H1 (cell line): Measurements from ENCODE around the gene CD14. TPM values are rescaled to one million over a fixed set of nuclear protein-coding genes. Genes with fewer than 3 reads are reported as not detected.

ENCODE experiments used
- CTCF ChIA-PET: fragments of 300-600 bp; sonication (Branson Sonifier 250); formaldehyde crosslinking; loops from one replicate; lab custom pipeline; 2021; ENCODE audit not compliant: partially characterized antibody; lab: Charles Lee
- POLR2A ChIA-PET: fragments of 300-600 bp; sonication (Branson Sonifier 250); formaldehyde crosslinking; loops from one replicate; lab custom pipeline; 2021; ENCODE audit warnings: inconsistent platforms; ENCODE audit not compliant: partially characterized antibody; lab: Charles Lee
- DNase-seq, 2 experiments: peaks; one replicate each; pipeline versions ENCODE4 v3.0.0 to v3.0.0-alpha.2; 2010 to 2022; ENCODE audit warnings: low spot score in 2 of 2, low read depth in 1 of 2, mixed read lengths in 1 of 2
- FAIRE-seq: peaks from 2 replicates; lab custom pipeline; 2011; peaks lifted over from hg19 to GRCh38; lab: Jason Lieb, UNC
- H2AFZ ChIP-seq: 2 replicates; pipeline ENCODE4 v1.8.1; 2012; ENCODE audit warnings: low read length, inconsistent platforms
- H2AK5ac ChIP-seq: 2 replicates; pipeline ENCODE4 v1.6.1; 2013; ENCODE audit warnings: low read depth, low read length
- H2BK120ac ChIP-seq: replicated peaks from 2 replicates; pipeline ENCODE3; 2013; ENCODE audit warnings: low read depth, low read length, inconsistent platforms
- H2BK12ac ChIP-seq: 2 replicates; pipeline ENCODE4 v1.6.1; 2013; ENCODE audit warnings: low read depth, low read length
- H2BK15ac ChIP-seq: 2 replicates; pipeline ENCODE4 v1.6.1; 2013; ENCODE audit warnings: low read length
- H2BK20ac ChIP-seq: 2 replicates; pipeline ENCODE4 v1.6.1; 2013; ENCODE audit warnings: low read length
- H2BK5ac ChIP-seq: 2 replicates; pipeline ENCODE4 v1.6.1; 2013; ENCODE audit warnings: low read depth, low read length
- H3K14ac ChIP-seq: 2 replicates; pipeline ENCODE4 v1.6.1; 2013; ENCODE audit warnings: inconsistent platforms; ENCODE audit not compliant: insufficient read length
- H3K18ac ChIP-seq: 2 replicates; pipeline ENCODE4 v1.6.1; 2013; ENCODE audit warnings: low read length; ENCODE audit errors: extremely low read depth
- H3K23ac ChIP-seq: 2 replicates; pipeline ENCODE4 v1.6.1; 2013; ENCODE audit warnings: inconsistent platforms; ENCODE audit not compliant: insufficient read length
- H3K23me2 ChIP-seq: 2 replicates; pipeline ENCODE4 v1.6.1; 2013; ENCODE audit warnings: low read depth, low read length
- H3K27ac ChIP-seq: 2 replicates; pipeline ENCODE4 v1.6.1; 2011; ENCODE audit warnings: low read depth, low read length, inconsistent platforms
- H3K27me3 ChIP-seq, 4 experiments: replicated peaks in 1 of 4; 1 replicate in 1 of 4; 2 replicates in 3 of 4; pipeline versions ENCODE4 v1.6.1 to v1.8.1; 2011 to 2013; ENCODE audit warnings: low read length in 3 of 4, mild to moderate bottlenecking in 3 of 4, inconsistent platforms in 2 of 4, mixed read lengths in 2 of 4, moderate library complexity in 1 of 4; ENCODE audit not compliant: control insufficient read depth in 3 of 4, insufficient read depth in 3 of 4; ENCODE audit errors: extremely low read depth in 1 of 4
- H3K36me3 ChIP-seq, 4 experiments: 2 replicates each; pipeline versions ENCODE4 v1.6.1 to v1.8.1; 2011 to 2013; ENCODE audit warnings: mild to moderate bottlenecking in 4 of 4, low read length in 3 of 4, moderate library complexity in 2 of 4, control low read depth in 1 of 4, inconsistent platforms in 1 of 4; ENCODE audit not compliant: insufficient read depth in 4 of 4, control insufficient read depth in 2 of 4
- H3K4ac ChIP-seq: replicated peaks from 2 replicates; pipeline ENCODE3; 2013; ENCODE audit warnings: low read length, low read depth, mixed read lengths, inconsistent platforms; ENCODE audit not compliant: insufficient read length
- H3K4me1 ChIP-seq, 4 experiments: replicated peaks in 1 of 4; 1 replicate in 1 of 4; 2 replicates in 3 of 4; pipeline versions ENCODE4 v1.6.1 to v1.8.1; 2011 to 2013; ENCODE audit warnings: low read length in 3 of 4, inconsistent platforms in 2 of 4, mixed read lengths in 1 of 4; ENCODE audit not compliant: insufficient read depth in 4 of 4, control insufficient read depth in 3 of 4
- H3K4me2 ChIP-seq, 2 experiments: 2 replicates each; pipeline versions ENCODE4 v1.6.1 to v1.8.1; 2011 to 2013; ENCODE audit warnings: low read depth in 2 of 2, low read length in 2 of 2, control low read depth in 1 of 2, inconsistent platforms in 1 of 2, mild to moderate bottlenecking in 1 of 2; ENCODE audit not compliant: insufficient read depth in 1 of 2
- H3K4me3 ChIP-seq, 4 experiments: fragments of 200-600, 300-600 bp in 1 of 4; sonication (generic), shearing (Covaris generic), sonication (Bioruptor Twin) in 1 of 4; 2 replicates each; pipeline versions ENCODE4 v1.5.1 to v1.8.1; 2011 to 2016; ENCODE audit warnings: low read length in 4 of 4, low read depth in 3 of 4, control low read depth in 2 of 4, inconsistent platforms in 2 of 4, mild to moderate bottlenecking in 2 of 4, mixed read lengths in 1 of 4, moderate library complexity in 1 of 4; ENCODE audit not compliant: insufficient read depth in 2 of 4; ENCODE audit errors: extremely low read depth in 1 of 4
- H3K56ac ChIP-seq: replicated peaks from 2 replicates; pipeline ENCODE3; 2013; ENCODE audit warnings: low read depth, mild to moderate bottlenecking, mixed read lengths, low read length, inconsistent platforms; ENCODE audit not compliant: insufficient read length
- H3K79me1 ChIP-seq: 2 replicates; pipeline ENCODE4 v1.6.1; 2013; ENCODE audit warnings: low read depth, low read length, control low read depth
- H3K79me2 ChIP-seq, 2 experiments: 2 replicates each; pipeline versions ENCODE4 v1.6.1 to v1.8.1; 2012 to 2013; ENCODE audit warnings: low read length in 2 of 2, mild to moderate bottlenecking in 2 of 2, inconsistent platforms in 1 of 2; ENCODE audit not compliant: insufficient read depth in 2 of 2, control insufficient read depth in 1 of 2
- H3K9ac ChIP-seq, 4 experiments: replicated peaks in 1 of 4; 1 replicate in 1 of 4; 2 replicates in 3 of 4; pipeline versions ENCODE4 v1.6.1 to v1.8.1; 2011 to 2013; ENCODE audit warnings: low read depth in 3 of 4, low read length in 3 of 4, control low read depth in 2 of 4, mild to moderate bottlenecking in 2 of 4, moderate library complexity in 2 of 4, inconsistent platforms in 1 of 4; ENCODE audit errors: extremely low read depth in 1 of 4
- H3K9me3 ChIP-seq, 2 experiments: 2 replicates each; pipeline versions ENCODE4 v1.6.1 to v1.8.1; 2012 to 2013; ENCODE audit warnings: mild to moderate bottlenecking in 2 of 2, moderate library complexity in 2 of 2, control low read depth in 1 of 2, inconsistent platforms in 1 of 2, low read depth in 1 of 2, low read length in 1 of 2, mixed read lengths in 1 of 2; ENCODE audit not compliant: insufficient read depth in 2 of 2
- H4K20me1 ChIP-seq, 2 experiments: replicated peaks in 1 of 2; 2 replicates each; pipeline versions ENCODE3 to v1.8.1; 2011 to 2013; ENCODE audit warnings: inconsistent platforms in 2 of 2, low read length in 2 of 2, mild to moderate bottlenecking in 1 of 2; ENCODE audit not compliant: insufficient read depth in 2 of 2, control insufficient read depth in 1 of 2
- H4K5ac ChIP-seq: 2 replicates; pipeline ENCODE4 v1.6.1; 2013; ENCODE audit warnings: low read length, low read depth, mixed read lengths, inconsistent platforms; ENCODE audit not compliant: insufficient read length
- H4K8ac ChIP-seq: 2 replicates; pipeline ENCODE4 v1.8.0; 2013; ENCODE audit warnings: mild to moderate bottlenecking, moderate library complexity, low read length, inconsistent platforms; ENCODE audit not compliant: insufficient read depth; ENCODE audit errors: extremely low read depth
- H4K91ac ChIP-seq: replicated peaks from 2 replicates; pipeline ENCODE3; 2013; ENCODE audit warnings: low read length, mixed read lengths, inconsistent platforms; ENCODE audit not compliant: insufficient read length
- POLR2A ChIP-seq, 2 experiments: IDR thresholded peaks; 1 replicate in 1 of 2; 2 replicates in 1 of 2; pipeline ENCODE4 v1.6.1; 2011; ENCODE audit warnings: low read depth in 2 of 2, low read length in 2 of 2, mild to moderate bottlenecking in 2 of 2; ENCODE audit errors: control extremely low read depth in 1 of 2
- WGBS, 2 experiments: shearing (Covaris generic) in 1 of 2; methylation state at CpG; one replicate each; pipeline versions ENCODE4 v1.1.6 to v1.1.7; 2013 to 2015; ENCODE audit warnings: low lambda C conversion rate in 2 of 2, mixed read lengths in 2 of 2, inconsistent platforms in 1 of 2, low coverage in 1 of 2, missing lambda C conversion rate in 1 of 2; ENCODE audit not compliant: insufficient replicate concordance in 2 of 2, insufficient coverage in 1 of 2, insufficient read length in 1 of 2; ENCODE audit errors: extremely low coverage in 1 of 2, missing lambda C conversion rate in 1 of 2; 5-methylcytosine and 5-hydroxymethylcytosine counted together
- microRNA-seq, 2 experiments: library from miRNA; unstranded; fragments of <30 nt; microRNA quantifications; one replicate each; pipeline versions ENCODE4 to v1.2.0, GENCODE V29; 2016 to 2020; ENCODE audit warnings: borderline microRNAs expressed in 2 of 2, borderline number of aligned reads in 2 of 2, borderline replicate concordance in 1 of 2
- polyA plus RNA-seq, 7 experiments: library from polyadenylated mRNA; depleted of rRNA in 3 of 7; stranded (reverse) in 5 of 7; unstranded in 2 of 7; fragments of >200 nt in 5 of 7; fragments of 200-250 nt in 2 of 7; gene quantifications; 1 replicate in 5 of 7; 2 replicates in 1 of 7; 4 replicates in 1 of 7; pipeline versions ENCODE4 v1.2.1 to v1.2.3, GENCODE V29; 2011 to 2013; ENCODE audit warnings: missing spikeins in 2 of 7, mixed read lengths in 2 of 7
- total RNA-seq: library from RNA; stranded (reverse); fragmentation: NEBNext Ultra II Directional; extraction: Animal tissue kit (Norgen Biotek cat#: 25700); gene quantifications from 2 replicates; pipeline ENCODE4 v1.2.1, GENCODE V29; 2021

The CD14 gene
- total and polyA plus RNA-seq, 2 of the 8 experiments (the other 6 are each of a cell fraction or from before 2014, with no cell fraction given) = 0.15 TPM; not detected in 1

- no peak overlapping the region for H3K14ac ChIP-seq
- ChIA-PET POLR2A (no interaction called here), CTCF (no interaction called here)
- H3K79me2 ChIP-seq = no peaks in the 10 kb centered on the region
- no peak for TF ChIP-seq POLR2A (IDR thresholded peaks at IDR 0.05; ENCODE audit: control extremely low read depth in 1 of 2, low read depth in 2 of 2, low read length in 2 of 2)
- 74% methylated on average over 1 of the region's 1 CpG; no CpG with 5 or more reads in 1 of the 2 experiments for WGBS, 2 experiments
- H2AFZ ChIP-seq = no peak overlapping the region
- H3K23me2 ChIP-seq = peaks cover 1% of the 10 kb centered on the region; the same call in 1 of the 2 replicates
- no peak overlapping the region for H3K27ac ChIP-seq
- H3K9me3 ChIP-seq = 0 out of 4 replicates have a peak, but pooled peaks cover 0 to 2% of the 10 kb centered on the region in 2 experiments
- no peak overlapping the region for H3K4me3 ChIP-seq
- no peak overlapping the region for H3K56ac ChIP-seq
- no peaks in the 10 kb centered on the region for H4K20me1 ChIP-seq
- H2BK5ac ChIP-seq = no peak overlapping the region
- no peak overlapping the region for H3K23ac ChIP-seq
- H2BK120ac ChIP-seq = no peak overlapping the region
- H3K4me1 ChIP-seq = no peaks in the 10 kb centered on the region
- H4K5ac ChIP-seq = no peak overlapping the region
- no peaks in the 10 kb centered on the region for H3K27me3 ChIP-seq
- no peak for FAIRE-seq
- no peak overlapping the region for H2AK5ac ChIP-seq
- no peak overlapping the region for H2BK15ac ChIP-seq
- H2BK20ac ChIP-seq = no peak overlapping the region
- no peak overlapping the region for H4K91ac ChIP-seq
- no peak for DNase-seq
- no peak overlapping the region for H3K4me2 ChIP-seq
- H3K79me1 ChIP-seq = no peaks in the 10 kb centered on the region
- no peak overlapping the region for H3K9ac ChIP-seq
- H3K4ac ChIP-seq = no peak overlapping the region
- H3K36me3 ChIP-seq = no peaks in the 10 kb centered on the region
- H2BK12ac ChIP-seq = no peak overlapping the region
- no peak overlapping the region for H4K8ac ChIP-seq
- H3K18ac ChIP-seq = no peak overlapping the region
These were observed 45.5 kb downstream of the CD14 start for GRCh38 chr5:140587495-140587894.

Small RNA genes within 50 kb of the gene (microRNA-seq; reads per million reads assigned to microRNA genes)
- gene MIR3655 = 0 to 0.20 reads per million in 2 experiments

Other genes with a start within 250 kb of the CD14 start
- gene ANKHD1, start 231.3 kb downstream of the CD14 start, total RNA-seq = 101 and 108 TPM in 2 replicates
- 52.0 and 69.9 TPM in 2 replicates for gene ANKHD1, start 231.3 kb downstream of the CD14 start, polyA plus RNA-seq (2011; rRNA removed)
- 8.9 and 11.7 TPM in 2 replicates for gene EIF4EBP3, start 85.5 kb downstream of the CD14 start, total RNA-seq
- gene EIF4EBP3, start 85.5 kb downstream of the CD14 start, polyA plus RNA-seq (2011; rRNA removed) = 11.0 and 11.1 TPM in 2 replicates
- 34.3 and 39.4 TPM in 2 replicates for gene SRA1, start 75.7 kb downstream of the CD14 start, total RNA-seq
- 26.0 and 27.4 TPM in 2 replicates for gene SRA1, start 75.7 kb downstream of the CD14 start, polyA plus RNA-seq (2011; rRNA removed)
- 12.0 and 16.0 TPM in 2 replicates for gene APBB3, start 68.6 kb downstream of the CD14 start, total RNA-seq
- 21.9 and 30.0 TPM in 2 replicates for gene APBB3, start 68.6 kb downstream of the CD14 start, polyA plus RNA-seq (2011; rRNA removed)
- 78.6 and 81.9 TPM in 2 replicates for gene SLC35A4, start 68.3 kb downstream of the CD14 start, total RNA-seq
- 131 and 133 TPM in 2 replicates for gene SLC35A4, start 68.3 kb downstream of the CD14 start, polyA plus RNA-seq (2011; rRNA removed)
- gene TMCO6, start 6.3 kb upstream of the CD14 start, total RNA-seq = 21.9 and 29.0 TPM in 2 replicates
- 40.9 and 53.6 TPM in 2 replicates for gene TMCO6, start 6.3 kb upstream of the CD14 start, polyA plus RNA-seq (2011; rRNA removed)
- 75.2 and 77.1 TPM in 2 replicates for gene NDUFA2, start 14.5 kb upstream of the CD14 start, total RNA-seq
- 146 and 154 TPM in 2 replicates for gene NDUFA2, start 14.5 kb upstream of the CD14 start, polyA plus RNA-seq (2011; rRNA removed)
- gene IK, start 14.7 kb upstream of the CD14 start, total RNA-seq = 57.4 and 63.4 TPM in 2 replicates
- gene IK, start 14.7 kb upstream of the CD14 start, polyA plus RNA-seq (2011; rRNA removed) = 25.3 and 41.7 TPM in 2 replicates
- gene WDR55, start 31.7 kb upstream of the CD14 start, total RNA-seq = 22.7 and 22.8 TPM in 2 replicates
- 15.3 and 19.5 TPM in 2 replicates for gene WDR55, start 31.7 kb upstream of the CD14 start, polyA plus RNA-seq (2011; rRNA removed)
- gene DND1, start 40.4 kb upstream of the CD14 start, total RNA-seq = 0.41 and 0.84 TPM in 2 replicates
- gene DND1, start 40.4 kb upstream of the CD14 start, polyA plus RNA-seq (2011; rRNA removed) = 2.1 and 3.5 TPM in 2 replicates
- 55.6 and 56.8 TPM in 2 replicates for gene HARS1, start 58.2 kb upstream of the CD14 start, total RNA-seq
- 26.1 and 27.8 TPM in 2 replicates for gene HARS1, start 58.2 kb upstream of the CD14 start, polyA plus RNA-seq (2011; rRNA removed)
- gene HARS2, start 58.3 kb upstream of the CD14 start, total RNA-seq = 21.4 and 23.1 TPM in 2 replicates
- gene HARS2, start 58.3 kb upstream of the CD14 start, polyA plus RNA-seq (2011; rRNA removed) = 12.9 and 16.1 TPM in 2 replicates
- 56.8 and 58.8 TPM in 2 replicates for gene ZMAT2, start 67.3 kb upstream of the CD14 start, total RNA-seq
- 38.9 and 65.9 TPM in 2 replicates for gene ZMAT2, start 67.3 kb upstream of the CD14 start, polyA plus RNA-seq (2011; rRNA removed)
- gene PCDHA1, start 153.0 kb upstream of the CD14 start, total RNA-seq = 0.50 and 0.52 TPM in 2 replicates
- 0.23 and 0.52 TPM in 2 replicates for gene PCDHA1, start 153.0 kb upstream of the CD14 start, polyA plus RNA-seq (2011; rRNA removed)
- 1.9 TPM in 2 replicates for gene PCDHA2, start 161.7 kb upstream of the CD14 start, total RNA-seq
- 0.86 and 1.2 TPM in 2 replicates for gene PCDHA2, start 161.7 kb upstream of the CD14 start, polyA plus RNA-seq (2011; rRNA removed)
- gene PCDHA3, start 167.9 kb upstream of the CD14 start, total RNA-seq = 0.67 and 0.80 TPM in 2 replicates
- 0.48 and 0.61 TPM in 2 replicates for gene PCDHA3, start 167.9 kb upstream of the CD14 start, polyA plus RNA-seq (2011; rRNA removed)
- 5.3 and 5.7 TPM in 2 replicates for gene PCDHA4, start 173.9 kb upstream of the CD14 start, total RNA-seq
- 3.7 and 3.8 TPM in 2 replicates for gene PCDHA4, start 173.9 kb upstream of the CD14 start, polyA plus RNA-seq (2011; rRNA removed)
- gene PCDHA5, start 188.4 kb upstream of the CD14 start, total RNA-seq = 0.52 and 0.76 TPM in 2 replicates
- 0.28 and 0.33 TPM in 2 replicates for gene PCDHA5, start 188.4 kb upstream of the CD14 start, polyA plus RNA-seq (2011; rRNA removed)
- gene PCDHA6, start 194.8 kb upstream of the CD14 start, total RNA-seq = 6.5 and 7.1 TPM in 2 replicates
- gene PCDHA6, start 194.8 kb upstream of the CD14 start, polyA plus RNA-seq (2011; rRNA removed) = 0.50 and 0.71 TPM in 2 replicates
- 1.6 and 2.7 TPM in 2 replicates for gene PCDHA7, start 201.1 kb upstream of the CD14 start, total RNA-seq
- gene PCDHA7, start 201.1 kb upstream of the CD14 start, polyA plus RNA-seq (2011; rRNA removed) = 0.86 and 0.89 TPM in 2 replicates
- 0.52 and 0.96 TPM in 2 replicates for gene PCDHA8, start 208.0 kb upstream of the CD14 start, total RNA-seq
- 0.14 and 0.17 TPM in 2 replicates for gene PCDHA8, start 208.0 kb upstream of the CD14 start, polyA plus RNA-seq (2011; rRNA removed)
- 0.28 and 0.36 TPM in 2 replicates for gene PCDHA9, start 215.2 kb upstream of the CD14 start, total RNA-seq
- 0.12 and 0.17 TPM in 2 replicates for gene PCDHA9, start 215.2 kb upstream of the CD14 start, polyA plus RNA-seq (2011; rRNA removed)
- gene PCDHA10, start 222.7 kb upstream of the CD14 start, total RNA-seq = 5.4 and 5.5 TPM in 2 replicates
- 2.8 TPM in 2 replicates for gene PCDHA10, start 222.7 kb upstream of the CD14 start, polyA plus RNA-seq (2011; rRNA removed)
- gene PCDHA11, start 235.8 kb upstream of the CD14 start, total RNA-seq = 6.6 and 6.9 TPM in 2 replicates
- 4.7 and 6.5 TPM in 2 replicates for gene PCDHA11, start 235.8 kb upstream of the CD14 start, polyA plus RNA-seq (2011; rRNA removed)
- 9.3 and 10.6 TPM in 2 replicates for gene PCDHA12, start 242.1 kb upstream of the CD14 start, total RNA-seq
- 4.2 and 5.7 TPM in 2 replicates for gene PCDHA12, start 242.1 kb upstream of the CD14 start, polyA plus RNA-seq (2011; rRNA removed)
- gene PCDHA13, start 248.9 kb upstream of the CD14 start, total RNA-seq = 1.1 and 1.2 TPM in 2 replicates
- 1.3 and 1.4 TPM in 2 replicates for gene PCDHA13, start 248.9 kb upstream of the CD14 start, polyA plus RNA-seq (2011; rRNA removed)